WERI-Rb-1 (cell line): Measurements from ENCODE around the gene MRPS14.

Experiments
- DNase-seq: peaks from one replicate; pipeline ENCODE4 v3.0.0-alpha.2; 2020
- H3K27ac ChIP-seq: fragments of 250-450 bp; sonication (Bioruptor Pico); 2 replicates; pipeline ENCODE4 v1.5.1; 2020; ENCODE audit warnings: mild to moderate bottlenecking, moderate library complexity
- H3K27me3 ChIP-seq: fragments of 250-450 bp; sonication (Bioruptor Pico); 2 replicates; pipeline ENCODE4 v1.5.1; 2021; ENCODE audit warnings: mild to moderate bottlenecking, low read depth, moderate library complexity; ENCODE audit not compliant: insufficient read depth, severe bottlenecking
- H3K36me3 ChIP-seq: fragments of 250-450 bp; sonication (Bioruptor Pico); 2 replicates; pipeline ENCODE4 v1.5.1; 2020; ENCODE audit warnings: mild to moderate bottlenecking, moderate library complexity
- H3K4me3 ChIP-seq: 2 replicates; pipeline ENCODE4 v1.5.1; 2011; ENCODE audit warnings: low read depth, mild to moderate bottlenecking, control low read depth, low read length
- H3K9me3 ChIP-seq: fragments of 250-450 bp; sonication (Bioruptor Pico); 2 replicates; pipeline ENCODE4 v1.5.1; 2021; ENCODE audit warnings: mild to moderate bottlenecking, moderate library complexity; ENCODE audit not compliant: severe bottlenecking
- TF ChIP-seq, protein P1 (sequence below): IDR thresholded peaks from 2 replicates; pipeline ENCODE4 v1.5.1; 2011; ENCODE audit warnings: low read depth, mild to moderate bottlenecking, control low read depth, inconsistent platforms, low read length

Gene MRPS14

DNA sequence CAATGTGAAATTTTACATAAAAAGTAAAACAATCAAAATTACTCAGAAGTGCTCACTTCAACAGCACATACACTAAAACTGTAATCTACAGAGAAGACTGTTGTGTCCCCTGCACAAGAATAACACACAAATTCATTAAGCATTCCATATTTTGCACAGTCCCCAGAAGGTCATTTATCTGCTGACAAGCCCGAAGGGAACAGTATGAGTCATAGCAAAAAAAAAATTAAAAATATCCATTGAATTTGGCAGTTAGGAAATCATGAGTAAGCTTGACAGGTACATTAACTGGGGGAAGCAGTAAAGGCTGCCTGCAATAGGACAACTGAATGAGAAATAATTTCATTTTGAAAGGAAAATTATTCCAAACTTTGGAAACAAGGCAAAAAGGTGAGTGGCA lies 26.7 kb downstream of the MRPS14 start:
- DNase-seq: no peak
- TF ChIP-seq, protein P1, sequence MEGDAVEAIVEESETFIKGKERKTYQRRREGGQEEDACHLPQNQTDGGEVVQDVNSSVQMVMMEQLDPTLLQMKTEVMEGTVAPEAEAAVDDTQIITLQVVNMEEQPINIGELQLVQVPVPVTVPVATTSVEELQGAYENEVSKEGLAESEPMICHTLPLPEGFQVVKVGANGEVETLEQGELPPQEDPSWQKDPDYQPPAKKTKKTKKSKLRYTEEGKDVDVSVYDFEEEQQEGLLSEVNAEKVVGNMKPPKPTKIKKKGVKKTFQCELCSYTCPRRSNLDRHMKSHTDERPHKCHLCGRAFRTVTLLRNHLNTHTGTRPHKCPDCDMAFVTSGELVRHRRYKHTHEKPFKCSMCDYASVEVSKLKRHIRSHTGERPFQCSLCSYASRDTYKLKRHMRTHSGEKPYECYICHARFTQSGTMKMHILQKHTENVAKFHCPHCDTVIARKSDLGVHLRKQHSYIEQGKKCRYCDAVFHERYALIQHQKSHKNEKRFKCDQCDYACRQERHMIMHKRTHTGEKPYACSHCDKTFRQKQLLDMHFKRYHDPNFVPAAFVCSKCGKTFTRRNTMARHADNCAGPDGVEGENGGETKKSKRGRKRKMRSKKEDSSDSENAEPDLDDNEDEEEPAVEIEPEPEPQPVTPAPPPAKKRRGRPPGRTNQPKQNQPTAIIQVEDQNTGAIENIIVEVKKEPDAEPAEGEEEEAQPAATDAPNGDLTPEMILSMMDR: no peak

DNA sequence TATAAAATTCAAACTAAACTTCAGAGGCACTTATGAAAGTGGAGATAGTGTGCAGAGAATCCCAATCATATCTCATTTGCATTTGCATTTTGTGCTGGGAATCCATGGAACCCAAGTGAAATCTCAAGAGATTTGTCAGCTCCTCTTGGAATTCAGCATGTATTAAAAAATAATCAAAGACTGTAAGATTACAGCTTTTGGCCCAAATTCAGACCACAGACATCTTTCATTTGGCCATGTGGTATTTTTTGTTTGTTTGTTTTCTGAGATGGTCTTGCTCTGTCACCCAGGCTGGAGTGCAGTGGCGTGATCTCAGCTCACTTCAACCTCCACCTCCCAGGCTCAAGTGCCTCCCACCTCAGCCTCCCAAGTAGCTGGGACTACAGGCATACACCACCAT lies 27.3 kb downstream of the MRPS14 start:
- Histone ChIP-seq H3K4me3 (no peak overlapping the region), H3K9me3 (no peaks in the 10 kb centered on the region), H3K27me3 (no peaks in the 10 kb centered on the region), H3K27ac (no peak overlapping the region), H3K36me3 (peaks cover 6% of the 10 kb centered on the region; the same call in 1 of the 2 replicates)
- TF ChIP-seq, protein P1: no peak
- DNase-seq: no peak

More for the DNA sequence above, 26.7 kb downstream of the MRPS14 start:
- H3K27ac ChIP-seq: no peak overlapping the region
- H3K27me3 ChIP-seq: no peaks in the 10 kb centered on the region
- H3K9me3 ChIP-seq: no peaks in the 10 kb centered on the region
- H3K36me3 ChIP-seq: peaks cover 10% of the 10 kb centered on the region
- no peak overlapping the region for H3K4me3 ChIP-seq

DNA sequence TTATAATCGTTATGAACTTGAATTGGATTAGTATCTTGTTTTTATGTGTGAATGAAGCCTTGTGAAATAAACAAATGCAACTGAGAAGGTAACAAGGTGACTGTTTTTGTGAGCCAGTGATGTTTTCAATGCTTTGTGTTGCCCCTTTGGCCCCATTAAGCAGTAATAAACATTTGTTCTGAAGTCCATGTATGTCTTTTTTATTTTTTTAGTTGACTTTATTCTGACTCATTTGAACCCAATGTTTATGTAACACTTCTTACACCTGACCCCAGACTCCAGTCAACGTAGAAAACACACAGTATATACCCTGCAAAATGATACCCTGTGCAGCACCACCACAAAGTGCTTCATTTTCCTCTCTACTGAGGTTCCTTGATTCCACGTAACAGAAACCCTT lies 28.1 kb downstream of the MRPS14 start:
- H3K9me3 ChIP-seq: no peaks in the 10 kb centered on the region
- H3K36me3 ChIP-seq: peaks cover 4% of the 10 kb centered on the region; the same call in 1 of the 2 replicates
- TF ChIP-seq, protein P1: no peak
- no peak overlapping the region for H3K27ac ChIP-seq
- no peaks in the 10 kb centered on the region for H3K27me3 ChIP-seq
- H3K4me3 ChIP-seq: no peak overlapping the region
- no peak for DNase-seq

DNA sequence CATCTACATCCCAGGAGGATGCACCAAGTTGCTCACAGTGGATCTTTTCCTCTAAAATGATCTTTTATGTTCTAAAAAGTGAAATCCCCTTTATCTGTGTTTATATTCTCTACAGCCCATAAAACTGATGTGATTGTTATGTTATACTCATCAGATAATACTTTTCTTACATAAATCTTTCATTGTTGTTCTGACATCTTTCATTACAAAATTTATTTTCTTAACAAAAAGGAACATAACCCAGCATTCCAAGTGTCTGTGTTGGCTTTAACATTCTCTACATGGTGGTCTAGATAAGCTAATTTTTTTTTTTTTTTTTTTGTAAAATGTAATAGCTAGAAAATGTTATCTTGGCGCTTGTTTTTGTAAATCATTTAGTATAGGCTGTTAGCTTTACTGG lies 31.8 kb downstream of the MRPS14 start:
- Histone ChIP-seq H3K27me3 (no peaks in the 10 kb centered on the region), H3K36me3 (no peaks in the 10 kb centered on the region), H3K27ac (no peak overlapping the region), H3K4me3 (no peak overlapping the region), H3K9me3 (no peaks in the 10 kb centered on the region)
- DNase-seq: no peak
- TF ChIP-seq, protein P1: no peak

DNA sequence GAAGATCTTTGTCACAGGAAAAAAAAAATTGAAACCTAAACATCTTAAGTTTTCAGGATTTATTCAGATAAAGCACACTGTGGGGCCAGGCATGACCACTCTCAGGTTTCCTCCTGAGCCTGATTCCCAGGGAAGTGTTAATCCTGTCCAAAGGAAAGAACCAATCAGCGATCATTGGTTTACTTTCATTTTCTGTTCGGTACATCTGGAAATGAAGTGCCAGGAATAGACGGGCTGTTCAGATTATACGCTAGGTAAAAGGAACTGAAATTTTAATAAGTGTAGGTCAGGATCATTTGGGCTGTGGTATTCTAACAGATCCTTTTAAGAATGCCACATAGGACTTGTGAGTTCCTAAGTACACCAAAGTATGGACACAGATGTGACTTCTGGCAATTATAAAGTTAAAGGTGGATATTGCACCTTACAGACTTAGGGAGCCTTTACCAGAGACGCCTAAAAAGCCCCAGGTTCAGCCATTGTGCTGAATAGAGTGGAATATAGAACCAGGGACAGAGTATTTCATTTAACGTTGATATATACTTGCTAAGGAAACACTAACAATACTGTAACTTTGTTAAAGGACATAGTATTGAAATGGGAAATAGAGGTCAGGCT lies 32.7 kb downstream of the MRPS14 start:
- Histone ChIP-seq H3K4me3 (peak overlapping the region; percentile 2; the same call in 1 of the 2 replicates), H3K9me3 (no peaks in the 10 kb centered on the region), H3K27me3 (no peaks in the 10 kb centered on the region), H3K36me3 (no peaks in the 10 kb centered on the region), H3K27ac (no peak overlapping the region)
- TF ChIP-seq, protein P1: no peak
- DNase-seq: no peak
